Activated CD4-positive, CD25-positive, alpha-beta regulatory T cell treated with anti-CD3 and anti-CD28 coated beads, Interleukin-2, amount 50 U/mL, for 24 hours (primary cell): ENCODE data around the gene AGPAT1.

Source experiments
- ATAC-seq, 2 donors: fragments of 150-1000 bp; cut with Tn5 transposase; one replicate each; pipeline ENCODE4 v1.10.0; 2021; ENCODE audit warnings: mild to moderate bottlenecking in 1 of 2, moderate library complexity in 1 of 2

Gene AGPAT1

GRCh38 chr6:32185681-32186131, 9.8 kb upstream of the AGPAT1 start:
- ATAC-seq = peak; percentile 82 to 87

GRCh38 chr6:32184084-32184640, 8.3 kb upstream of the AGPAT1 start, which contains the start of gene AGER:
Gene AGER, minus strand, starts transcription at chr6:32184253. Its CDS starts 31 bp downstream, at chr6:32184222.
- no peak for ATAC-seq

- ATAC-seq = no peak
Measured at GRCh38 chr6:32183483-32184083, 7.7 kb upstream of the AGPAT1 start.

- no peak for ATAC-seq
Measured at GRCh38 chr6:32183030-32183429, 7.1 kb upstream of the AGPAT1 start.

GRCh38 chr6:32182555-32182981, 6.7 kb upstream of the AGPAT1 start:
- no peak for ATAC-seq

- no peak for ATAC-seq
Measured at GRCh38 chr6:32181915-32182529, 6.1 kb upstream of the AGPAT1 start.

- ATAC-seq = no peak
Measured at GRCh38 chr6:32181148-32181702, 5.3 kb upstream of the AGPAT1 start.

- no peak for ATAC-seq
Measured at GRCh38 chr6:32179766-32180405, 4.0 kb upstream of the AGPAT1 start.

- ATAC-seq = no peak
Measured at GRCh38 chr6:32178547-32179440, 2.9 kb upstream of the AGPAT1 start.

GRCh38 chr6:32177788-32178546, 2.1 kb upstream of the AGPAT1 start, which contains the start of gene RNF5:
Gene RNF5, plus strand, starts transcription at chr6:32178405. Its CDS starts 107 bp downstream, at chr6:32178512.
- ATAC-seq = peak; percentile 89 to 90

GRCh38 chr6:32177183-32177787, 1.4 kb upstream of the AGPAT1 start:
- no peak for ATAC-seq

GRCh38 chr6:32176476-32177182, 745 bp upstream of the AGPAT1 start:
- no peak for ATAC-seq

- no peak for ATAC-seq
Measured at GRCh38 chr6:32175322-32175710, 568 bp downstream of the AGPAT1 start.

GRCh38 chr6:32174416-32174815, 1.5 kb downstream of the AGPAT1 start:
- ATAC-seq = no peak

GRCh38 chr6:32173051-32173727, 2.7 kb downstream of the AGPAT1 start:
- no peak for ATAC-seq

GRCh38 chr6:32171234-32171633, 4.7 kb downstream of the AGPAT1 start:
- ATAC-seq = no peak

GRCh38 chr6:32170294-32170693, 5.6 kb downstream of the AGPAT1 start:
- no peak for ATAC-seq

GRCh38 chr6:32168807-32169591, 6.9 kb downstream of the AGPAT1 start:
- ATAC-seq = no peak

GRCh38 chr6:32168350-32168749, 7.5 kb downstream of the AGPAT1 start:
- ATAC-seq = no peak
